Measurements from ENCODE around the gene AFF1. TPM values are rescaled to one million over a fixed set of nuclear protein-coding genes. Genes with fewer than 3 reads are reported as not detected.

The AFF1 gene
- total and polyA plus RNA-seq, 7 experiments from 2014 or later, result 20.8 to 88.6 (median 66.8) TPM

- Mint-ChIP-seq H3K4me1 (peaks cover 0 to 30% (median 21%) of the 10 kb centered on the region in 7 donors), H3K9me3 (no peaks in the 10 kb centered on the region), H3K27ac (peak overlapping the region in 1 of 9 donors; percentile 30), H3K4me3 (no peak overlapping the region), H3K36me3 (peaks cover 0 to 11% (median 8%) of the 10 kb centered on the region in 5 donors), H3K27me3 (no peaks in the 10 kb centered on the region)
- H3K4me1 ChIP-seq (ENCODE audit: control insufficient read depth in 2 of 2, insufficient read depth in 2 of 2, low read length in 2 of 2), result peaks cover 3 to 7% of the 10 kb centered on the region in 2 donors
- H3K9me3 ChIP-seq (ENCODE audit: control insufficient read depth in 2 of 3, low read length in 3 of 3), result no peaks in the 10 kb centered on the region
- POLR2A ChIA-PET, result no interaction called here
- no peak overlapping the region for H3K4me3 ChIP-seq (ENCODE audit: low read length)
- H3K27ac ChIP-seq (ENCODE audit: low read depth, low read length), result no peak overlapping the region
- peak; percentile 34 for ATAC-seq
- H3K36me3 ChIP-seq (ENCODE audit: control insufficient read depth in 2 of 3, insufficient read depth in 3 of 3, low read length in 3 of 3), result no peaks in the 10 kb centered on the region
- no peaks in the 10 kb centered on the region for H3K27me3 ChIP-seq (ENCODE audit: control insufficient read depth in 2 of 2, insufficient read depth in 2 of 2, low read length in 2 of 2)
- DNase-seq, result no peak
- CTCF ChIA-PET, result no interaction called here
- intact Hi-C loops (cut with micrococcal nuclease), result no loop called here
Observed at GRCh38 chr4:86965019-86965976, 30.5 kb downstream of the AFF1 start.

GRCh38 chr4:86967073-86967472, 32.3 kb downstream of the AFF1 start:
- ATAC-seq (no peak), DNase-seq (no peak)
- H3K9me3 Mint-ChIP-seq, result no peaks in the 10 kb centered on the region
- intact Hi-C loops (cut with micrococcal nuclease), result no loop called here
- H3K4me3 ChIP-seq (ENCODE audit: low read length), result no peak overlapping the region
- no peaks in the 10 kb centered on the region for H3K27me3 Mint-ChIP-seq
- no peaks in the 10 kb centered on the region for H3K9me3 ChIP-seq (ENCODE audit: control insufficient read depth in 2 of 3, low read length in 3 of 3)
- ChIA-PET POLR2A (interaction anchor here (0.6 to 0.7 kb wide), 2 partner anchors 27 to 148 kb away, joined by 3 read pairs; no protein-coding TSS in a partner anchor), CTCF (no interaction called here)
- H3K36me3 Mint-ChIP-seq, result peaks cover 0 to 7% (median 4%) of the 10 kb centered on the region in 5 donors
- H3K4me1 ChIP-seq (ENCODE audit: control insufficient read depth in 2 of 2, insufficient read depth in 2 of 2, low read length in 2 of 2), result peaks cover 0 to 3% of the 10 kb centered on the region in 2 donors
- peaks cover 12 to 28% (median 20%) of the 10 kb centered on the region in 7 donors for H3K4me1 Mint-ChIP-seq
- no peaks in the 10 kb centered on the region for H3K36me3 ChIP-seq (ENCODE audit: control insufficient read depth in 2 of 3, insufficient read depth in 3 of 3, low read length in 3 of 3)
- no peaks in the 10 kb centered on the region for H3K27me3 ChIP-seq (ENCODE audit: control insufficient read depth in 2 of 2, insufficient read depth in 2 of 2, low read length in 2 of 2)
- H3K4me3 Mint-ChIP-seq, result no peak overlapping the region
- H3K27ac Mint-ChIP-seq, result no peak overlapping the region
- no peak overlapping the region for H3K27ac ChIP-seq (ENCODE audit: low read depth, low read length)

GRCh38 chr4:86967798-86968197, 33.0 kb downstream of the AFF1 start:
- POLR2A ChIA-PET, result no interaction called here
- Histone ChIP-seq H3K27ac (ENCODE audit: low read depth, low read length) (no peak overlapping the region), H3K4me1 (ENCODE audit: control insufficient read depth in 2 of 2, insufficient read depth in 2 of 2, low read length in 2 of 2) (peaks cover 0 to 3% of the 10 kb centered on the region in 2 donors), H3K27me3 (ENCODE audit: control insufficient read depth in 2 of 2, insufficient read depth in 2 of 2, low read length in 2 of 2) (no peaks in the 10 kb centered on the region), H3K36me3 (ENCODE audit: control insufficient read depth in 2 of 3, insufficient read depth in 3 of 3, low read length in 3 of 3) (no peaks in the 10 kb centered on the region), H3K4me3 (ENCODE audit: low read length) (no peak overlapping the region), H3K9me3 (ENCODE audit: control insufficient read depth in 2 of 3, low read length in 3 of 3) (no peaks in the 10 kb centered on the region)
- ATAC-seq (peak; percentile 64), DNase-seq (no peak)
- intact Hi-C loops (cut with micrococcal nuclease), result no loop called here
- H3K27ac Mint-ChIP-seq, result no peak overlapping the region
- H3K4me1 Mint-ChIP-seq, result peaks cover 15 to 32% (median 21%) of the 10 kb centered on the region in 7 donors
- no peaks in the 10 kb centered on the region for H3K27me3 Mint-ChIP-seq
- no peak overlapping the region for H3K4me3 Mint-ChIP-seq
- H3K36me3 Mint-ChIP-seq, result peaks cover 0 to 7% (median 4%) of the 10 kb centered on the region in 5 donors
- CTCF ChIA-PET, result interaction anchor here (1.2 kb wide), 1 partner anchor 45 kb away, joined by 3 read pairs; no protein-coding TSS in a partner anchor
- no peaks in the 10 kb centered on the region for H3K9me3 Mint-ChIP-seq

GRCh38 chr4:86968547-86968946, 33.7 kb downstream of the AFF1 start:
- no peak overlapping the region for H3K4me3 Mint-ChIP-seq
- peaks cover 0 to 4% (median 2%) of the 10 kb centered on the region in 5 donors for H3K36me3 Mint-ChIP-seq
- DNase-seq (no peak), ATAC-seq (no peak)
- H3K9me3 Mint-ChIP-seq, result no peaks in the 10 kb centered on the region
- H3K27ac Mint-ChIP-seq, result no peak overlapping the region
- no peaks in the 10 kb centered on the region for H3K9me3 ChIP-seq (ENCODE audit: control insufficient read depth in 2 of 3, low read length in 3 of 3)
- no peaks in the 10 kb centered on the region for H3K27me3 Mint-ChIP-seq
- no peak overlapping the region for H3K27ac ChIP-seq (ENCODE audit: low read depth, low read length)
- H3K4me1 ChIP-seq (ENCODE audit: control insufficient read depth in 2 of 2, insufficient read depth in 2 of 2, low read length in 2 of 2), result peaks cover 0 to 3% of the 10 kb centered on the region in 2 donors
- no peaks in the 10 kb centered on the region for H3K27me3 ChIP-seq (ENCODE audit: control insufficient read depth in 2 of 2, insufficient read depth in 2 of 2, low read length in 2 of 2)
- CTCF ChIA-PET, result interaction anchor here (1.2 kb wide), 1 partner anchor 46 kb away, joined by 3 read pairs; no protein-coding TSS in a partner anchor
- peaks cover 17 to 35% (median 24%) of the 10 kb centered on the region in 7 donors for H3K4me1 Mint-ChIP-seq
- H3K36me3 ChIP-seq (ENCODE audit: control insufficient read depth in 2 of 3, insufficient read depth in 3 of 3, low read length in 3 of 3), result no peaks in the 10 kb centered on the region
- intact Hi-C loops (cut with micrococcal nuclease), result no loop called here
- POLR2A ChIA-PET, result no interaction called here
- H3K4me3 ChIP-seq (ENCODE audit: low read length), result no peak overlapping the region

GRCh38 chr4:86970447-86971354, 35.9 kb downstream of the AFF1 start:
- DNase-seq, result no peak
- Mint-ChIP-seq H3K4me1 (peaks cover 25 to 46% (median 39%) of the 10 kb centered on the region in 7 donors), H3K9me3 (no peaks in the 10 kb centered on the region), H3K36me3 (peaks cover 0 to 8% (median 0%) of the 10 kb centered on the region in 5 donors), H3K27ac (peak overlapping the region in 2 of 9 donors; percentile 20 to 74), H3K27me3 (no peaks in the 10 kb centered on the region), H3K4me3 (no peak overlapping the region)
- H3K27me3 ChIP-seq (ENCODE audit: control insufficient read depth in 2 of 2, insufficient read depth in 2 of 2, low read length in 2 of 2), result no peaks in the 10 kb centered on the region
- H3K4me3 ChIP-seq (ENCODE audit: low read length), result no peak overlapping the region
- intact Hi-C loops (cut with micrococcal nuclease), result no loop called here
- ChIA-PET CTCF (interaction anchor here (0.9 kb wide), 1 partner anchor 135 kb away, joined by 3 read pairs; no protein-coding TSS in a partner anchor), POLR2A (interaction anchor here (0.9 kb wide), 1 partner anchor 10 kb away, joined by 3 read pairs; no protein-coding TSS in a partner anchor)
- no peaks in the 10 kb centered on the region for H3K36me3 ChIP-seq (ENCODE audit: control insufficient read depth in 2 of 3, insufficient read depth in 3 of 3, low read length in 3 of 3)
- H3K27ac ChIP-seq (ENCODE audit: low read depth, low read length), result no peak overlapping the region
- ATAC-seq, result no peak
- H3K9me3 ChIP-seq (ENCODE audit: control insufficient read depth in 2 of 3, low read length in 3 of 3), result no peaks in the 10 kb centered on the region
- H3K4me1 ChIP-seq (ENCODE audit: control insufficient read depth in 2 of 2, insufficient read depth in 2 of 2, low read length in 2 of 2), result peaks cover 0 to 3% of the 10 kb centered on the region in 2 donors

- H3K27ac ChIP-seq (ENCODE audit: low read depth, low read length), result no peak overlapping the region
- no peaks in the 10 kb centered on the region for H3K27me3 Mint-ChIP-seq
- peaks cover 31 to 52% (median 45%) of the 10 kb centered on the region in 7 donors for H3K4me1 Mint-ChIP-seq
- H3K27me3 ChIP-seq (ENCODE audit: control insufficient read depth in 2 of 2, insufficient read depth in 2 of 2, low read length in 2 of 2), result no peaks in the 10 kb centered on the region
- H3K4me3 ChIP-seq (ENCODE audit: low read length), result no peak overlapping the region
- H3K36me3 ChIP-seq (ENCODE audit: control insufficient read depth in 2 of 3, insufficient read depth in 3 of 3, low read length in 3 of 3), result no peaks in the 10 kb centered on the region
- intact Hi-C loops (cut with micrococcal nuclease), result no loop called here
- no peaks in the 10 kb centered on the region for H3K9me3 ChIP-seq (ENCODE audit: control insufficient read depth in 2 of 3, low read length in 3 of 3)
- DNase-seq (no peak), ATAC-seq (no peak)
- H3K9me3 Mint-ChIP-seq, result no peaks in the 10 kb centered on the region
- peaks cover 0 to 3% of the 10 kb centered on the region in 2 donors for H3K4me1 ChIP-seq (ENCODE audit: control insufficient read depth in 2 of 2, insufficient read depth in 2 of 2, low read length in 2 of 2)
- no peak overlapping the region for H3K4me3 Mint-ChIP-seq
- CTCF ChIA-PET, result interaction anchor here (0.9 kb wide), 1 partner anchor 135 kb away, joined by 3 read pairs; no protein-coding TSS in a partner anchor
- POLR2A ChIA-PET, result interaction anchor here (0.9 kb wide), 1 partner anchor 11 kb away, joined by 3 read pairs; no protein-coding TSS in a partner anchor
- H3K27ac Mint-ChIP-seq, result peak overlapping the region in 1 of 9 donors; percentile 6
- H3K36me3 Mint-ChIP-seq, result peaks cover 0 to 8% (median 0%) of the 10 kb centered on the region in 5 donors
Observed at GRCh38 chr4:86971355-86971683, 36.5 kb downstream of the AFF1 start.

All from naive thymus-derived CD4-positive, alpha-beta T cell (primary cell).